Measurements from ENCODE around the gene PLCB4.
"Not testable (repeated sequence)": the region's sequence is repeated elsewhere in the genome, so short reads cannot be mapped to it uniquely, and the experiment has no call there.

The PLCB4 gene

GRCh38 chr20:9038791-9039535, 29.9 kb upstream of the PLCB4 start:
- TF ChIP-seq CTCF (IDR thresholded peaks at IDR 0.05; ENCODE audit: low read depth, low read length) = no peak
- H3K4me3 ChIP-seq (ENCODE audit: low read depth, low read length) = no peak overlapping the region

- no peak for TF ChIP-seq CTCF (IDR thresholded peaks at IDR 0.05; ENCODE audit: low read depth, low read length)
- H3K4me3 ChIP-seq (ENCODE audit: low read depth, low read length) = no peak overlapping the region
Measured at GRCh38 chr20:9040863-9041524, 27.9 kb upstream of the PLCB4 start.

DNA sequence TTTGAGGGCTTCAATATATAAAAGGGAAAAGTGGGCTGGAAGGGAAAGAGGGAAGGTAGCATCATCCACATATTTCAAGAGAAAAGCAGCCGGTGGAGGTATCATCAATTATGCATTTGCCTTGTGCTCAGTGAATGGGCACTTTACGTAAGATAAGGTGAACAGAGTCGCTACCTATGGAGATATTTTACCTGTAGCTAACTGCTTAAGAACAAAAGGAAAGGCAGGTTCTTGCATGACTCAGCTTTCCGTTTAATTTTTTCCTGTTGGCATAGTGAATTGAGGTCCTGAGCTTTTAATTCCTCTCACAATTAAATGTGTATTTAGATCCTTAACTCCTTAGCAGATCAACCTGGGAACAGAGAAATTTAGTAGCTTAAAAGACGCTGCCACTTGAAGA, 25.5 kb upstream of the PLCB4 start:
- H3K4me3 ChIP-seq (ENCODE audit: low read depth, low read length) = no peak overlapping the region
- no peak for TF ChIP-seq CTCF (IDR thresholded peaks at IDR 0.05; ENCODE audit: low read depth, low read length)

DNA sequence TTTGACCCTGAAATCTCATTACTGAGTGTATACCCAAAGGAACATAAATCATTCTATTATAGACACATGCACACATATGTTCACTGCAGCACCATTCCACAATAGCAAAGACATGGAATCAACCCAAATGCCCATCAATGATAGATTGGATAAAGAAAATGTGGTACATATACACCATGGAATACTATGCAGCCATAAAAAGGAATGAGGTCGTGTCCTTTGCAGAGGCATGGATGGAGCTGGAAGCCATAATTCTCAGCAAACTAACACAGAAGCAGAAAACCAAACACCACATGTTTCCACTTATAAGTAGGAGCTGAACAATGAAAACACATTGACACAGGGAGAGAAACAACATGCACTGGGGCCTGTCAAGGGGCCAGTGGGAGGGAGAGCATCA, 21.0 kb upstream of the PLCB4 start:
- not testable (repeated sequence) for H3K4me3 ChIP-seq (ENCODE audit: low read depth, low read length)

- no peak overlapping the region for H3K4me3 ChIP-seq (ENCODE audit: low read depth, low read length)
- no peak for TF ChIP-seq CTCF (IDR thresholded peaks at IDR 0.05; ENCODE audit: low read depth, low read length)
Measured at GRCh38 chr20:9051508-9051907, 17.4 kb upstream of the PLCB4 start.

DNA sequence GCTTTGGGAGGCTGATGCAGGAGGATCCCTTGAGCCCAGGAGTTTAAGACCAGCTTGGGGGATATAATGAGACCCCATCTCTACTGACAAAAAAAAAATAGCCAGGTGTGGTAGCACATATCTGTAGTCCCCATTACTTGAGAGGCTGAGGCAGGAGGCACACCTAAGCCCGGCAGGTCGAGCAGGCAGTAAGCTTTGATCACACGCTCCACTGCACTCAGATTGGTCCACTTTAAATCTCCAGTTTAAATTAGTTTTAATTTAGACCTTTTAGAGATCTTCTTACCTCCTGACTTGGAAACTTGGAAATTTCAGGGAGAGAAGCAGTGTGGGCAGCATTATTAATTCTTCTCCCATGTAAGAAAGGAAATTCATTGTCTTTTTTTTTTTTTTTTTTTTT, 16.8 kb upstream of the PLCB4 start:
- no peak overlapping the region for H3K4me3 ChIP-seq (ENCODE audit: low read depth, low read length)
- no peak for TF ChIP-seq CTCF (IDR thresholded peaks at IDR 0.05; ENCODE audit: low read depth, low read length)

DNA sequence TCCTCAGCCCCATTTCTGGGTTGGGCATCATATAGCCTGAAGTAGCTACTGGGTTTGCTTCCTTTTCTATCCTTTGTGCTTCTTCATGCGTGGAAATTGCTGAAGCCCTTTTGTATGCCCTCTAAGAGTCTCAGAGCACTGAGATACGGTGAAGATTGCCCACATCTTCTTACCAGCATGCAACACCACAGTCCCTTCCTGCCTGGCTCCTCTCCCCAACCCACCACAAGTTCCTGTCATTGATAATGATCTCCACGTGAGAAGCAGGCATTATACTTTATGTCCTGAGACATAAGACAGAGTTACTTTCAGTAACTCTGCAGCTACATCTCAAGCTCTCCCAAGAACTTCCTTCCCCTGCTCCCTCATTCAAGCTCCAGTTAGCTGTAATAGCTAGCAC, 15.8 kb upstream of the PLCB4 start:
- no peak overlapping the region for H3K4me3 ChIP-seq (ENCODE audit: low read depth, low read length)
- no peak for TF ChIP-seq CTCF (IDR thresholded peaks at IDR 0.05; ENCODE audit: low read depth, low read length)
